ENCODE measurements around the gene CDH15.

Gene CDH15

DNA sequence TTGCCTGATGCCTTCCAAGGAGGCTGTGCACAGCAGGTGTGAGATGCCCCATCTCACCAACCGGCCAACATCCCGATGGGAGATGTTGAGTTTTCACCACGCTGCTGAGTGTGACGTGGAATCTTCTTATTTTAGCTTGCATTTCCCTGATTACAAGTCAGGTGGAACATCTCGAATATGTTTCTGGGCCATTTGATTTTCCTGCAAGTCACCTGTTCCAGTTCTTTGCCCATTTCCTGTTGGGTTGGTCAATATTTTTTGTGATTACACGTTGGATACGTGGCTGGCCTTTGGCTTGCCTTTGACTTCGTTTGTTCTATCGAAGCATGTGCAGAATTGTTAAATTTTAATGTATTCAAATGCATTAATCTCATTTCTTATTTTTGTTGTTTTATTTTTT lies 8.3 kb upstream of the CDH15 start:
- Histone ChIP-seq H3K27ac (ENCODE audit: extremely low read depth, low read depth, low read length) (no peak overlapping the region), H3K4me3 (ENCODE audit: low read depth, low read length) (no peak overlapping the region), H3K4me1 (ENCODE audit: control insufficient read depth, insufficient read depth, low read length) (no peaks in the 10 kb centered on the region; the same call in 1 of the 2 replicates), H3K36me3 (ENCODE audit: control insufficient read depth in 2 of 2, insufficient read depth in 1 of 2, low read length in 2 of 2) (no peaks in the 10 kb centered on the region), H3K9me3 (ENCODE audit: control insufficient read depth, insufficient read depth, low read depth, low read length) (no peaks in the 10 kb centered on the region)
- CTCF ChIA-PET: no interaction called here
- TF ChIP-seq, protein P1, sequence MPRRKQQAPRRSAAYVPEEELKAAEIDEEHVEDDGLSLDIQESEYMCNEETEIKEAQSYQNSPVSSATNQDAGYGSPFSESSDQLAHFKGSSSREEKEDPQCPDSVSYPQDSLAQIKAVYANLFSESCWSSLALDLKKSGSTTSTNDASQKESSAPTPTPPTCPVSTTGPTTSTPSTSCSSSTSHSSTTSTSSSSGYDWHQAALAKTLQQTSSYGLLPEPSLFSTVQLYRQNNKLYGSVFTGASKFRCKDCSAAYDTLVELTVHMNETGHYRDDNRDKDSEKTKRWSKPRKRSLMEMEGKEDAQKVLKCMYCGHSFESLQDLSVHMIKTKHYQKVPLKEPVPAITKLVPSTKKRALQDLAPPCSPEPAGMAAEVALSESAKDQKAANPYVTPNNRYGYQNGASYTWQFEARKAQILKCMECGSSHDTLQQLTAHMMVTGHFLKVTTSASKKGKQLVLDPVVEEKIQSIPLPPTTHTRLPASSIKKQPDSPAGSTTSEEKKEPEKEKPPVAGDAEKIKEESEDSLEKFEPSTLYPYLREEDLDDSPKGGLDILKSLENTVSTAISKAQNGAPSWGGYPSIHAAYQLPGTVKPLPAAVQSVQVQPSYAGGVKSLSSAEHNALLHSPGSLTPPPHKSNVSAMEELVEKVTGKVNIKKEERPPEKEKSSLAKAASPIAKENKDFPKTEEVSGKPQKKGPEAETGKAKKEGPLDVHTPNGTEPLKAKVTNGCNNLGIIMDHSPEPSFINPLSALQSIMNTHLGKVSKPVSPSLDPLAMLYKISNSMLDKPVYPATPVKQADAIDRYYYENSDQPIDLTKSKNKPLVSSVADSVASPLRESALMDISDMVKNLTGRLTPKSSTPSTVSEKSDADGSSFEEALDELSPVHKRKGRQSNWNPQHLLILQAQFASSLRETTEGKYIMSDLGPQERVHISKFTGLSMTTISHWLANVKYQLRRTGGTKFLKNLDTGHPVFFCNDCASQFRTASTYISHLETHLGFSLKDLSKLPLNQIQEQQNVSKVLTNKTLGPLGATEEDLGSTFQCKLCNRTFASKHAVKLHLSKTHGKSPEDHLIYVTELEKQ (tag by site-specific recombination; IDR thresholded peaks at IDR 0.05; ENCODE audit: borderline replicate concordance): no peak
- TF ChIP-seq KLF8 (tag by site-specific recombination; IDR thresholded peaks at IDR 0.05) (no peak), SALL2 (tag by site-specific recombination; IDR thresholded peaks at IDR 0.05; ENCODE audit: borderline replicate concordance) (no peak), GLIS1 (tag by site-specific recombination; IDR thresholded peaks at IDR 0.05) (no peak)
- POLR2A ChIA-PET: no interaction called here

DNA sequence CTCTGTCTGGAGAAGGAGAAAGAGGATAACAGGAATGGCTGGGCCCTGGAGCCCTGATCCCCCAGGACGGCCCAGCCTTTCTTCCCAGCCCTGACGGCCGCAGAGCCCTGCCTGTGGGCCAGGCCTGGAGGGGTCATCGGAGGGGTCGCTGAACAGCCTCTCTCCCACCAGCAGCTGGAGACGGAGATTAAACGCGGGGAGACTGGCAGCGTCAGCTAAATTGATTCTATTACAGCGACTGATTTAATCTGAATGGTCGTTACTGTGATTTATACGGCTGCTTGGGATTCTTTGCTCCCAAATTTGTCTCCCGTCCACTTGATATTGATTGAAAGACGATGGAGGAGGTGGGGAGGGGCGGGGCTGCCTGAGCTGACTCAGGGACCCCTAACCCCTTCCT lies 7.1 kb upstream of the CDH15 start:
- Histone ChIP-seq H3K9me3 (ENCODE audit: control insufficient read depth, insufficient read depth, low read depth, low read length) (no peaks in the 10 kb centered on the region), H3K4me3 (ENCODE audit: low read depth, low read length) (no peak overlapping the region), H3K27ac (ENCODE audit: extremely low read depth, low read depth, low read length) (no peak overlapping the region), H3K4me1 (ENCODE audit: control insufficient read depth, insufficient read depth, low read length) (no peaks in the 10 kb centered on the region; the same call in 1 of the 2 replicates), H3K36me3 (ENCODE audit: control insufficient read depth in 2 of 2, insufficient read depth in 1 of 2, low read length in 2 of 2) (no peaks in the 10 kb centered on the region)
- POLR2A ChIA-PET: no interaction called here
- CTCF ChIA-PET: interaction anchor here (0.6 to 1.5 kb wide), 2 partner anchors 8 to 719 kb away, joined by 3 to 4 read pairs; no protein-coding TSS in a partner anchor
- TF ChIP-seq ZNF521 (tag by site-specific recombination; IDR thresholded peaks at IDR 0.05) (no peak), ZNF529 (tag by site-specific recombination; IDR thresholded peaks at IDR 0.05; ENCODE audit: insufficient replicate concordance) (no peak), SP2 (tag by site-specific recombination; IDR thresholded peaks at IDR 0.05) (no peak), KLF16 (tag by site-specific recombination; IDR thresholded peaks at IDR 0.05) (no peak), EGR2 (tag by site-specific recombination; IDR thresholded peaks at IDR 0.05; ENCODE audit: low read depth) (no peak), ZNF610 (tag by site-specific recombination; IDR thresholded peaks at IDR 0.05; ENCODE audit: borderline replicate concordance) (no peak), ZSCAN16 (tag by site-specific recombination; IDR thresholded peaks at IDR 0.05) (no peak), ZIC2 (tag by site-specific recombination; IDR thresholded peaks at IDR 0.05) (no peak), HOXA7 (CRISPR knock-in tag; IDR thresholded peaks at IDR 0.05; ENCODE audit: borderline replicate concordance) (no peak)
- TF ChIP-seq, protein P2, sequence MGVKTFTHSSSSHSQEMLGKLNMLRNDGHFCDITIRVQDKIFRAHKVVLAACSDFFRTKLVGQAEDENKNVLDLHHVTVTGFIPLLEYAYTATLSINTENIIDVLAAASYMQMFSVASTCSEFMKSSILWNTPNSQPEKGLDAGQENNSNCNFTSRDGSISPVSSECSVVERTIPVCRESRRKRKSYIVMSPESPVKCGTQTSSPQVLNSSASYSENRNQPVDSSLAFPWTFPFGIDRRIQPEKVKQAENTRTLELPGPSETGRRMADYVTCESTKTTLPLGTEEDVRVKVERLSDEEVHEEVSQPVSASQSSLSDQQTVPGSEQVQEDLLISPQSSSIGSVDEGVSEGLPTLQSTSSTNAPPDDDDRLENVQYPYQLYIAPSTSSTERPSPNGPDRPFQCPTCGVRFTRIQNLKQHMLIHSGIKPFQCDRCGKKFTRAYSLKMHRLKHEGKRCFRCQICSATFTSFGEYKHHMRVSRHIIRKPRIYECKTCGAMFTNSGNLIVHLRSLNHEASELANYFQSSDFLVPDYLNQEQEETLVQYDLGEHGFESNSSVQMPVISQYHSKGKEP (tag by site-specific recombination; IDR thresholded peaks at IDR 0.05): no peak
- TF ChIP-seq, protein P3, sequence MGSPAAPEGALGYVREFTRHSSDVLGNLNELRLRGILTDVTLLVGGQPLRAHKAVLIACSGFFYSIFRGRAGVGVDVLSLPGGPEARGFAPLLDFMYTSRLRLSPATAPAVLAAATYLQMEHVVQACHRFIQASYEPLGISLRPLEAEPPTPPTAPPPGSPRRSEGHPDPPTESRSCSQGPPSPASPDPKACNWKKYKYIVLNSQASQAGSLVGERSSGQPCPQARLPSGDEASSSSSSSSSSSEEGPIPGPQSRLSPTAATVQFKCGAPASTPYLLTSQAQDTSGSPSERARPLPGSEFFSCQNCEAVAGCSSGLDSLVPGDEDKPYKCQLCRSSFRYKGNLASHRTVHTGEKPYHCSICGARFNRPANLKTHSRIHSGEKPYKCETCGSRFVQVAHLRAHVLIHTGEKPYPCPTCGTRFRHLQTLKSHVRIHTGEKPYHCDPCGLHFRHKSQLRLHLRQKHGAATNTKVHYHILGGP (tag by site-specific recombination; IDR thresholded peaks at IDR 0.05): no peak
